HG02678 (cell line): ENCODE results near the gene ANAPC16.
"Not testable (repeated sequence)": the region's sequence is repeated elsewhere in the genome, so short reads cannot be mapped to it uniquely, and the experiment has no call there.

Experiments used
- ATAC-seq: cut with Tn5 transposase; IDR thresholded peaks from one replicate; pipeline ENCODE4 v1.9.1; 2021; ENCODE audit warnings: mild to moderate bottlenecking, moderate library complexity; ENCODE audit not compliant: unreplicated experiment

The ANAPC16 gene

GRCh38 chr10:72277340-72277995 is 61.7 kb downstream of the ANAPC16 start:
- ATAC-seq: no peak

GRCh38 chr10:72277996-72278667 is 62.3 kb downstream of the ANAPC16 start:
- ATAC-seq: no peak

GRCh38 chr10:72278668-72279393 is 63.0 kb downstream of the ANAPC16 start:
- no peak for ATAC-seq

GRCh38 chr10:72279587-72279986 is 63.8 kb downstream of the ANAPC16 start:
- ATAC-seq: not testable (repeated sequence)

GRCh38 chr10:72283131-72283530 is 67.3 kb downstream of the ANAPC16 start:
- no peak for ATAC-seq
